Measurements from ENCODE around the gene CFAP210.

DNA sequence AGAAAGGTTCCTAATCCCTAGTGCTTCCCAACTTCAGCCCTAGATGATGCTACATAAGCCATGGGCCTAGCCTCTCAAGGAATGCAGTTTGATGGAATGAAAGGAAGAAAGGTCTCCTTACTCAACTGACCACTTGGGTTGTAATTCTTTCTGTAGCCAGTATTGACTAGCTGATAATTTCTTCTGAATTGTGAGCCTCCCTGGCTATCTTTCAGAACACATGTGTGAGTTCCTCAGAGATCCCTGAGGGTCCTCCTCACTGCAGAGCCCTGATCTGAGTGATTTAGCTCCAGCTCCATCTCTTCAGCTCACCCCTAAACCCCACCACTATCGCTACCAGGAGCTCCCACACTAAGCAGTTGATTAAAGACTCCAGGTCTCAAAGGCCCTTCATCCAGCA is 31.5 kb downstream of the CFAP210 start:
- TF ChIP-seq CTCF (IDR thresholded peaks at IDR 0.05 in 2 of 3, conservative IDR thresholded peaks at IDR 0.05 in 1 of 3; ENCODE audit: borderline replicate concordance in 1 of 3, insufficient read depth in 1 of 3, low read depth in 2 of 3, low read length in 2 of 3) (no peak), POLR2A (IDR thresholded peaks at IDR 0.05; ENCODE audit: borderline replicate concordance, extremely low read depth, insufficient read depth, insufficient read length) (no peak), POLR2AphosphoS5 (IDR thresholded peaks at IDR 0.05; ENCODE audit: low read depth, low read length) (no peak), RAD21 (IDR thresholded peaks at IDR 0.05; ENCODE audit: low read depth) (no peak), FOSL1 (IDR thresholded peaks at IDR 0.05; ENCODE audit: low read depth) (no peak), EZH2 (IDR thresholded peaks at IDR 0.05) (no peak), REST (IDR thresholded peaks at IDR 0.05; ENCODE audit: low read depth) (no peak), TCF7L2 (IDR thresholded peaks at IDR 0.05; ENCODE audit: borderline replicate concordance, extremely low read depth, insufficient read depth, insufficient read length) (no peak), SIN3A (IDR thresholded peaks at IDR 0.05; ENCODE audit: low read depth) (no peak)

Measured in HCT116 (cell line).